SK-N-SH treated with all-trans-retinoic acid at 6 μM for 48 hours (cell line): ENCODE measurements around the gene PTBP3.

Experiments used
- ATAC-seq: fragments of 200-7000 bp; cut with Tn5 transposase; 3 replicates; pipeline ENCODE4 v1.9.1; 2020; ENCODE audit warnings: mild to moderate bottlenecking, moderate library complexity
- ARNTL ChIP-seq: fragments of 450-650 bp; formaldehyde crosslinking; IDR thresholded peaks from 2 replicates; pipeline ENCODE4 v1.5.0; 2020; ENCODE audit warnings: low read depth, mild to moderate bottlenecking, moderate library complexity, borderline replicate concordance
- BACH2 ChIP-seq: fragments of 250-450 bp; sonication (Bioruptor Pico); IDR thresholded peaks from 2 replicates; pipeline ENCODE4 v1.9.0; 2021; ENCODE audit warnings: mild to moderate bottlenecking, borderline replicate concordance
- CSDC2 ChIP-seq: fragments of 250-450 bp; sonication (Bioruptor Pico); IDR thresholded peaks from 2 replicates; pipeline ENCODE4 v1.5.0; 2020; ENCODE audit warnings: mild to moderate bottlenecking, moderate library complexity
- ESRRG ChIP-seq: fragments of 250-450 bp; sonication (Bioruptor Pico); IDR thresholded peaks from 2 replicates; pipeline ENCODE4 v1.6.1; 2021; ENCODE audit warnings: mild to moderate bottlenecking
- GLIS3 ChIP-seq: fragments of 250-450 bp; sonication (Bioruptor Pico); IDR thresholded peaks from 2 replicates; pipeline ENCODE4 v1.5.0; 2020; ENCODE audit warnings: mild to moderate bottlenecking, moderate library complexity
- OSR1 ChIP-seq: fragments of 250-450 bp; sonication (Bioruptor Pico); IDR thresholded peaks from 2 replicates; pipeline ENCODE4 v1.8.0; 2022; ENCODE audit warnings: moderate library complexity, mild to moderate bottlenecking, inconsistent platforms
- PPARA ChIP-seq: fragments of 250-450 bp; sonication (Bioruptor Pico); IDR thresholded peaks from 2 replicates; pipeline ENCODE4 v1.5.0; 2020; ENCODE audit warnings: mild to moderate bottlenecking, borderline replicate concordance
- RARB ChIP-seq: fragments of 250-450 bp; sonication (Bioruptor Pico); IDR thresholded peaks from 2 replicates; pipeline ENCODE4 v1.8.0; 2021; ENCODE audit warnings: mild to moderate bottlenecking, moderate library complexity
- SNAI2 ChIP-seq: fragments of 250-450 bp; sonication (Bioruptor Pico); IDR thresholded peaks from 2 replicates; pipeline ENCODE4 v1.5.0; 2020; ENCODE audit warnings: mild to moderate bottlenecking, moderate library complexity
- TCF4 ChIP-seq: fragments of 250-450 bp; sonication (Bioruptor Pico); IDR thresholded peaks from 2 replicates; pipeline ENCODE4 v1.8.0; 2021; ENCODE audit warnings: mild to moderate bottlenecking, moderate library complexity, borderline replicate concordance
- TOX ChIP-seq: fragments of 250-450 bp; sonication (Bioruptor Pico); IDR thresholded peaks from 2 replicates; pipeline ENCODE4 v1.8.0; 2021; ENCODE audit warnings: mild to moderate bottlenecking, moderate library complexity, borderline replicate concordance
- ZC3H10 ChIP-seq: fragments of 250-450 bp; sonication (Bioruptor Pico); IDR thresholded peaks from 2 replicates; pipeline ENCODE4 v1.5.1; 2021; ENCODE audit warnings: mild to moderate bottlenecking, moderate library complexity
- ZFP3 ChIP-seq: fragments of 250-450 bp; sonication (Bioruptor Pico); IDR thresholded peaks from 2 replicates; pipeline ENCODE4 v1.5.0; 2020; ENCODE audit warnings: mild to moderate bottlenecking, moderate library complexity
- ZFP30 ChIP-seq: fragments of 450-650 bp; formaldehyde crosslinking; IDR thresholded peaks from 2 replicates; pipeline ENCODE4 v1.5.0; 2022; ENCODE audit warnings: mild to moderate bottlenecking, moderate library complexity
- ZNF565 ChIP-seq: fragments of 450-650 bp; formaldehyde crosslinking; conservative IDR thresholded peaks from 2 replicates; pipeline ENCODE4 v1.5.0; 2020; ENCODE audit warnings: low read depth, mild to moderate bottlenecking, moderate library complexity
- ZNF8 ChIP-seq: fragments of 450-650 bp; formaldehyde crosslinking; IDR thresholded peaks from 2 replicates; pipeline ENCODE4 v1.5.0; 2020; ENCODE audit warnings: mild to moderate bottlenecking, moderate library complexity
- TF ChIP-seq, protein P1 (sequence below): fragments of 250-450 bp; sonication (Bioruptor Pico); IDR thresholded peaks from 2 replicates; pipeline ENCODE4 v1.5.1; 2020; ENCODE audit warnings: low read depth, mild to moderate bottlenecking, moderate library complexity
- TF ChIP-seq, protein P2 (sequence below): fragments of 250-450 bp; sonication (Bioruptor Pico); IDR thresholded peaks from 2 replicates; pipeline ENCODE4 v1.5.1; 2021; ENCODE audit warnings: mild to moderate bottlenecking, moderate library complexity
- TF ChIP-seq, protein P3 (sequence below): fragments of 250-450 bp; sonication (Bioruptor Pico); IDR thresholded peaks from 2 replicates; pipeline ENCODE4 v1.5.0; 2020; ENCODE audit warnings: mild to moderate bottlenecking, moderate library complexity
- TF ChIP-seq, protein P4 (sequence below): fragments of 250-450 bp; sonication (Bioruptor Pico); IDR thresholded peaks from 2 replicates; pipeline ENCODE4 v1.8.0; 2020; ENCODE audit warnings: mild to moderate bottlenecking, moderate library complexity, borderline replicate concordance
- TF ChIP-seq, protein P5 (sequence below): fragments of 250-450 bp; sonication (Bioruptor Pico); IDR thresholded peaks from 2 replicates; pipeline ENCODE4 v1.8.0; 2021; ENCODE audit warnings: low read depth, mild to moderate bottlenecking, moderate library complexity, borderline replicate concordance

PTBP3 gene

DNA sequence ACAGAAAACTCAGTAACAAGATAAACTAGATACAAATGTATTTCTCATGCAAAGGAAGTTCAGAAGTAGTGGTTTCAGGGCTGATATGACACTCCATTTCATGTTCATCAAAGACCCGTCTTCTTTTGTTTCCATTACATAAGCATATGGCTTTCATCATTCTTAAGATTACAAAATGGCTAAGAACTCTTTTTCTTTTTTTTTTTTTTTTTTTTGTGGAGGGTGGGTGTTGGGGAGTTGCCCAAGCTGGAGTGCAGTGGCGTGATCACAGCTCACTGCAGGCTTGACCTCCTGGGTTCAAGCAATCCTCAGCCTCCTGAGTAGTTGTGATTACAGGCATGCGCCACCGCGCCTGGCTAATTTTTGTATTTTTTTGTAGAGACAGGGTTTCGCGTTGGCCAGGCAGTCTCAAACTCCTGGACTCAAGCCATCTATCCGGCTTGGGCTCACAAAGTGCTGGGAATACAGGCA lies 22.0 kb upstream of the PTBP3 start:
- TF ChIP-seq ZNF8 (CRISPR knock-in tag) = no peak
- no peak for TF ChIP-seq RARB (CRISPR knock-in tag)
- TF ChIP-seq BACH2 (CRISPR knock-in tag) = no peak
- TF ChIP-seq GLIS3 (CRISPR knock-in tag) = no peak
- no peak for TF ChIP-seq ARNTL (CRISPR knock-in tag)
- TF ChIP-seq SNAI2 (CRISPR knock-in tag) = no peak
- TF ChIP-seq, protein P1, sequence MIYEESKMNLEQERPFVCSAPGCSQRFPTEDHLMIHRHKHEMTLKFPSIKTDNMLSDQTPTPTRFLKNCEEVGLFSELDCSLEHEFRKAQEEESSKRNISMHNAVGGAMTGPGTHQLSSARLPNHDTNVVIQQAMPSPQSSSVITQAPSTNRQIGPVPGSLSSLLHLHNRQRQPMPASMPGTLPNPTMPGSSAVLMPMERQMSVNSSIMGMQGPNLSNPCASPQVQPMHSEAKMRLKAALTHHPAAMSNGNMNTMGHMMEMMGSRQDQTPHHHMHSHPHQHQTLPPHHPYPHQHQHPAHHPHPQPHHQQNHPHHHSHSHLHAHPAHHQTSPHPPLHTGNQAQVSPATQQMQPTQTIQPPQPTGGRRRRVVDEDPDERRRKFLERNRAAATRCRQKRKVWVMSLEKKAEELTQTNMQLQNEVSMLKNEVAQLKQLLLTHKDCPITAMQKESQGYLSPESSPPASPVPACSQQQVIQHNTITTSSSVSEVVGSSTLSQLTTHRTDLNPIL (CRISPR knock-in tag) = no peak
- TF ChIP-seq, protein P2, sequence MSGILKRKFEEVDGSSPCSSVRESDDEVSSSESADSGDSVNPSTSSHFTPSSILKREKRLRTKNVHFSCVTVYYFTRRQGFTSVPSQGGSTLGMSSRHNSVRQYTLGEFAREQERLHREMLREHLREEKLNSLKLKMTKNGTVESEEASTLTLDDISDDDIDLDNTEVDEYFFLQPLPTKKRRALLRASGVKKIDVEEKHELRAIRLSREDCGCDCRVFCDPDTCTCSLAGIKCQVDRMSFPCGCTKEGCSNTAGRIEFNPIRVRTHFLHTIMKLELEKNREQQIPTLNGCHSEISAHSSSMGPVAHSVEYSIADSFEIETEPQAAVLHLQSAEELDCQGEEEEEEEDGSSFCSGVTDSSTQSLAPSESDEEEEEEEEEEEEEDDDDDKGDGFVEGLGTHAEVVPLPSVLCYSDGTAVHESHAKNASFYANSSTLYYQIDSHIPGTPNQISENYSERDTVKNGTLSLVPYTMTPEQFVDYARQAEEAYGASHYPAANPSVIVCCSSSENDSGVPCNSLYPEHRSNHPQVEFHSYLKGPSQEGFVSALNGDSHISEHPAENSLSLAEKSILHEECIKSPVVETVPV (CRISPR knock-in tag) = no peak
- TF ChIP-seq TCF4 = no peak
- no peak for TF ChIP-seq CSDC2 (CRISPR knock-in tag)
- no peak for TF ChIP-seq TOX
- TF ChIP-seq OSR1 (CRISPR knock-in tag) = no peak
- TF ChIP-seq ZFP3 (CRISPR knock-in tag) = no peak
- TF ChIP-seq ESRRG (CRISPR knock-in tag) = no peak
- no peak for TF ChIP-seq PPARA (CRISPR knock-in tag)
- no peak for TF ChIP-seq ZFP30 (CRISPR knock-in tag)
- TF ChIP-seq ZC3H10 = no peak
- no peak for ATAC-seq

DNA sequence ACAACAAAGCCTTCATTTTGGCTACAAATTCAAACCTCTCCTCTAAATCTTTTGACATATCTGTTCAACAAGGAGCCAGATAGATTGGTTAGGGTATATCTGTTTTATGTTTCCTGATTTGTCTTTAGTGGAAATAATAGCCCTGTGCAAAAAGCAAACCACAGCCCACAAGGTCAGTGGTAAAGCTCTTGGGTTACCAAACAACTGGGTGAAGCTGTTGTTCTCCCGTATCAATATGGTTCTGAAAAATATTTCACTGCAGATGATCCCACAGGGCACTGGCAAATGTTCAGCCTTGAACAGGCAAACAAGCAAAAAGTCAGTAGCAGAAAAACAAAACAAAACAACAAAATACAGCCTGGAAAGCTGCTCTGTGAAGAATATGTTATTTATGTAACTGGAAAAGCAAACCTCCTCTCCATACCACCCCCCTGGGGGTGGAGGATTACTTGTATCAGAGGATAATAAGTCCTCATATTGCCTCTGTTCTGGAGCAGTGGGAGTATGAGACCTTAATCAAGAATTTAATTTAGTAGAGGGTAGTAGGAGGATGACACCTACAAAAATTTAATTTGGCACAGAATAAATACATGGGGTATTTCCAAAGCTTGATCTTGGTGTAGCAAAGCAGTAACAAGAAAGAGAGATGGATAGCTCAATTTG lies 20.8 kb upstream of the PTBP3 start:
- ATAC-seq = no peak
- no peak for TF ChIP-seq SNAI2 (CRISPR knock-in tag)
- TF ChIP-seq OSR1 (CRISPR knock-in tag) = no peak
- no peak for TF ChIP-seq ZC3H10
- TF ChIP-seq, protein P2 (CRISPR knock-in tag) = no peak
- TF ChIP-seq ZNF8 (CRISPR knock-in tag) = no peak
- TF ChIP-seq GLIS3 (CRISPR knock-in tag) = no peak

DNA sequence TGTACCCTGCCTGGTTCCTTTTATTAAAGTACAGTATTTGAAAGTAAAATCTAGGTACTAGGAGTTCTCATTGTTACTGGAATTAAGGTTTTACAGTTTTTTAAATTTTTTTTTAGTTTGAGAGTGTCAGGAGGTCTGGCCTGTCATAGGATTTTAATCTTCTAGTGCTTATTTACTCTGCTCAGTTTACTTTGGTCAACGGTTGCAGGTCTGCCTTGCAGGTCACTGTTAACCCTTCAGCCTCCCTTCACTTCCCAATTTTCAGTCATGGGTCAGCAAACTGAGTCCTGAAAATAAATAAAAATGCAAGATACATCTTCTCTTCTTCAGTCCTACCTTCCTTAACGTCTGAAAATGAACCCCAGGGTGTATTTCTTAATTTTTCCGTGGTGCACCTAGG lies 18.8 kb upstream of the PTBP3 start:
- ATAC-seq = no peak

DNA sequence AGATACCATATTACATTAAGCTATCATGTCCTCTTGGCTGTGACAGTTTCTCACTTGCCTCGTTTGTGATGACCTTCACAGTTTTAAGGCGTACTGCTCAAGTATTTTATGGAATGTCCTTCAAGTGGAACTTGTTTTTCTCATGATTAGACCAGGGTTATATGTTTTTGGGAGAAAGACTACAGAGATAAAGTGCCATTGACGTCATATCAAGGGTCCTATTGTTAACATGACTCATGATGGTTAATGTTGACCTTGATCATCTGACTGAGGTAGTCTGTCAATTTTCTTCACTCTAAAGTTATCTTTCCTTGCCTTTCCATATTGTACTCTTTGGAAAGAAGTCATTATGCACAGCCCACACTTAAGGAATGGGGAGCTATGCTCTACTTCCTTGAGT lies 17.8 kb upstream of the PTBP3 start:
- no peak for ATAC-seq
- TF ChIP-seq ZNF565 = no peak
- TF ChIP-seq ZNF8 (CRISPR knock-in tag) = no peak
- TF ChIP-seq SNAI2 (CRISPR knock-in tag) = no peak
- TF ChIP-seq, protein P3, sequence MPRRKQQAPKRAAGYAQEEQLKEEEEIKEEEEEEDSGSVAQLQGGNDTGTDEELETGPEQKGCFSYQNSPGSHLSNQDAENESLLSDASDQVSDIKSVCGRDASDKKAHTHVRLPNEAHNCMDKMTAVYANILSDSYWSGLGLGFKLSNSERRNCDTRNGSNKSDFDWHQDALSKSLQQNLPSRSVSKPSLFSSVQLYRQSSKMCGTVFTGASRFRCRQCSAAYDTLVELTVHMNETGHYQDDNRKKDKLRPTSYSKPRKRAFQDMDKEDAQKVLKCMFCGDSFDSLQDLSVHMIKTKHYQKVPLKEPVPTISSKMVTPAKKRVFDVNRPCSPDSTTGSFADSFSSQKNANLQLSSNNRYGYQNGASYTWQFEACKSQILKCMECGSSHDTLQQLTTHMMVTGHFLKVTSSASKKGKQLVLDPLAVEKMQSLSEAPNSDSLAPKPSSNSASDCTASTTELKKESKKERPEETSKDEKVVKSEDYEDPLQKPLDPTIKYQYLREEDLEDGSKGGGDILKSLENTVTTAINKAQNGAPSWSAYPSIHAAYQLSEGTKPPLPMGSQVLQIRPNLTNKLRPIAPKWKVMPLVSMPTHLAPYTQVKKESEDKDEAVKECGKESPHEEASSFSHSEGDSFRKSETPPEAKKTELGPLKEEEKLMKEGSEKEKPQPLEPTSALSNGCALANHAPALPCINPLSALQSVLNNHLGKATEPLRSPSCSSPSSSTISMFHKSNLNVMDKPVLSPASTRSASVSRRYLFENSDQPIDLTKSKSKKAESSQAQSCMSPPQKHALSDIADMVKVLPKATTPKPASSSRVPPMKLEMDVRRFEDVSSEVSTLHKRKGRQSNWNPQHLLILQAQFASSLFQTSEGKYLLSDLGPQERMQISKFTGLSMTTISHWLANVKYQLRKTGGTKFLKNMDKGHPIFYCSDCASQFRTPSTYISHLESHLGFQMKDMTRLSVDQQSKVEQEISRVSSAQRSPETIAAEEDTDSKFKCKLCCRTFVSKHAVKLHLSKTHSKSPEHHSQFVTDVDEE (CRISPR knock-in tag) = no peak
- TF ChIP-seq ZFP3 (CRISPR knock-in tag) = no peak
- TF ChIP-seq, protein P4, sequence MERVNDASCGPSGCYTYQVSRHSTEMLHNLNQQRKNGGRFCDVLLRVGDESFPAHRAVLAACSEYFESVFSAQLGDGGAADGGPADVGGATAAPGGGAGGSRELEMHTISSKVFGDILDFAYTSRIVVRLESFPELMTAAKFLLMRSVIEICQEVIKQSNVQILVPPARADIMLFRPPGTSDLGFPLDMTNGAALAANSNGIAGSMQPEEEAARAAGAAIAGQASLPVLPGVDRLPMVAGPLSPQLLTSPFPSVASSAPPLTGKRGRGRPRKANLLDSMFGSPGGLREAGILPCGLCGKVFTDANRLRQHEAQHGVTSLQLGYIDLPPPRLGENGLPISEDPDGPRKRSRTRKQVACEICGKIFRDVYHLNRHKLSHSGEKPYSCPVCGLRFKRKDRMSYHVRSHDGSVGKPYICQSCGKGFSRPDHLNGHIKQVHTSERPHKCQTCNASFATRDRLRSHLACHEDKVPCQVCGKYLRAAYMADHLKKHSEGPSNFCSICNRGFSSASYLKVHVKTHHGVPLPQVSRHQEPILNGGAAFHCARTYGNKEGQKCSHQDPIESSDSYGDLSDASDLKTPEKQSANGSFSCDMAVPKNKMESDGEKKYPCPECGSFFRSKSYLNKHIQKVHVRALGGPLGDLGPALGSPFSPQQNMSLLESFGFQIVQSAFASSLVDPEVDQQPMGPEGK (CRISPR knock-in tag) = no peak
- TF ChIP-seq ESRRG (CRISPR knock-in tag) = no peak
- TF ChIP-seq, protein P5, sequence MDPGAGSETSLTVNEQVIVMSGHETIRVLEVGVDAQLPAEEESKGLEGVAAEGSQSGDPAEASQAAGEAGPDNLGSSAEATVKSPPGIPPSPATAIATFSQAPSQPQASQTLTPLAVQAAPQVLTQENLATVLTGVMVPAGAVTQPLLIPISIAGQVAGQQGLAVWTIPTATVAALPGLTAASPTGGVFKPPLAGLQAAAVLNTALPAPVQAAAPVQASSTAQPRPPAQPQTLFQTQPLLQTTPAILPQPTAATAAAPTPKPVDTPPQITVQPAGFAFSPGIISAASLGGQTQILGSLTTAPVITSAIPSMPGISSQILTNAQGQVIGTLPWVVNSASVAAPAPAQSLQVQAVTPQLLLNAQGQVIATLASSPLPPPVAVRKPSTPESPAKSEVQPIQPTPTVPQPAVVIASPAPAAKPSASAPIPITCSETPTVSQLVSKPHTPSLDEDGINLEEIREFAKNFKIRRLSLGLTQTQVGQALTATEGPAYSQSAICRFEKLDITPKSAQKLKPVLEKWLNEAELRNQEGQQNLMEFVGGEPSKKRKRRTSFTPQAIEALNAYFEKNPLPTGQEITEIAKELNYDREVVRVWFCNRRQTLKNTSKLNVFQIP (CRISPR knock-in tag) = no peak

More for the DNA sequence above, 18.8 kb upstream of the PTBP3 start:
- TF ChIP-seq TCF4 (no peak), TOX (no peak), CSDC2 (CRISPR knock-in tag) (no peak), ESRRG (CRISPR knock-in tag) (no peak), ZC3H10 (no peak), ZNF8 (CRISPR knock-in tag) (no peak), OSR1 (CRISPR knock-in tag) (no peak)
- TF ChIP-seq, protein P4 (CRISPR knock-in tag) = no peak
